CD4-positive, alpha-beta T cell treated with Interleukin-4 for 4 hours (primary cell): Measurements from ENCODE around the gene COG7.

Source experiments
- DNase-seq: peaks from one replicate; pipeline ENCODE4 v3.0.0-alpha.2; 2020

Gene COG7

GRCh38 chr16:23452572-23453337 lies at the start of gene COG7:
COG7 (minus strand) TSS chr16:23453189; CDS start chr16:23452994, 195 bp downstream.
- peak; percentile 89 for DNase-seq

- no peak for DNase-seq
Observed at GRCh38 chr16:23502466-23502865, 49.5 kb upstream of the COG7 start.

- no peak for DNase-seq
Observed at GRCh38 chr16:23501291-23501690, 48.3 kb upstream of the COG7 start.

GRCh38 chr16:23500862-23501225 lies 47.9 kb upstream of the COG7 start:
- no peak for DNase-seq

GRCh38 chr16:23500212-23500861 lies 47.3 kb upstream of the COG7 start:
- DNase-seq = no peak

- no peak for DNase-seq
Observed at GRCh38 chr16:23499801-23500200, 46.8 kb upstream of the COG7 start.

GRCh38 chr16:23498863-23499262 lies 45.9 kb upstream of the COG7 start:
- DNase-seq = no peak

GRCh38 chr16:23497543-23497868 lies 44.5 kb upstream of the COG7 start:
- DNase-seq = no peak

GRCh38 chr16:23496821-23497542 lies 44.0 kb upstream of the COG7 start:
- DNase-seq = no peak

- no peak for DNase-seq
Observed at GRCh38 chr16:23495671-23496070, 42.7 kb upstream of the COG7 start.

GRCh38 chr16:23494188-23494587 lies 41.2 kb upstream of the COG7 start:
- no peak for DNase-seq

- DNase-seq = no peak
Observed at GRCh38 chr16:23491490-23492391, 38.8 kb upstream of the COG7 start.

- no peak for DNase-seq
Observed at GRCh38 chr16:23486480-23486879, 33.5 kb upstream of the COG7 start.

GRCh38 chr16:23485841-23486240 lies 32.9 kb upstream of the COG7 start:
- no peak for DNase-seq

GRCh38 chr16:23485257-23485614 lies 32.2 kb upstream of the COG7 start:
- no peak for DNase-seq

- DNase-seq = no peak
Observed at GRCh38 chr16:23484510-23485256, 31.7 kb upstream of the COG7 start.

GRCh38 chr16:23483492-23483891 lies 30.5 kb upstream of the COG7 start:
- peak; percentile 30 for DNase-seq

- DNase-seq = peak; percentile 78
Observed at GRCh38 chr16:23482778-23483177, 29.8 kb upstream of the COG7 start.

GRCh38 chr16:23480257-23480656 lies 27.3 kb upstream of the COG7 start:
- no peak for DNase-seq

- no peak for DNase-seq
Observed at GRCh38 chr16:23479138-23479537, 26.1 kb upstream of the COG7 start.

- DNase-seq = no peak
Observed at GRCh38 chr16:23478566-23478965, 25.6 kb upstream of the COG7 start.

- DNase-seq = no peak
Observed at GRCh38 chr16:23476289-23476688, 23.3 kb upstream of the COG7 start.
